ENCODE data around the gene PRKACA. TPM values are rescaled to one million over a fixed set of nuclear protein-coding genes. Genes with fewer than 3 reads are reported as not detected.

PRKACA gene
- total and polyA plus RNA-seq, 2 experiments from 2014 or later, result 5.3 to 37.4 TPM

DNA sequence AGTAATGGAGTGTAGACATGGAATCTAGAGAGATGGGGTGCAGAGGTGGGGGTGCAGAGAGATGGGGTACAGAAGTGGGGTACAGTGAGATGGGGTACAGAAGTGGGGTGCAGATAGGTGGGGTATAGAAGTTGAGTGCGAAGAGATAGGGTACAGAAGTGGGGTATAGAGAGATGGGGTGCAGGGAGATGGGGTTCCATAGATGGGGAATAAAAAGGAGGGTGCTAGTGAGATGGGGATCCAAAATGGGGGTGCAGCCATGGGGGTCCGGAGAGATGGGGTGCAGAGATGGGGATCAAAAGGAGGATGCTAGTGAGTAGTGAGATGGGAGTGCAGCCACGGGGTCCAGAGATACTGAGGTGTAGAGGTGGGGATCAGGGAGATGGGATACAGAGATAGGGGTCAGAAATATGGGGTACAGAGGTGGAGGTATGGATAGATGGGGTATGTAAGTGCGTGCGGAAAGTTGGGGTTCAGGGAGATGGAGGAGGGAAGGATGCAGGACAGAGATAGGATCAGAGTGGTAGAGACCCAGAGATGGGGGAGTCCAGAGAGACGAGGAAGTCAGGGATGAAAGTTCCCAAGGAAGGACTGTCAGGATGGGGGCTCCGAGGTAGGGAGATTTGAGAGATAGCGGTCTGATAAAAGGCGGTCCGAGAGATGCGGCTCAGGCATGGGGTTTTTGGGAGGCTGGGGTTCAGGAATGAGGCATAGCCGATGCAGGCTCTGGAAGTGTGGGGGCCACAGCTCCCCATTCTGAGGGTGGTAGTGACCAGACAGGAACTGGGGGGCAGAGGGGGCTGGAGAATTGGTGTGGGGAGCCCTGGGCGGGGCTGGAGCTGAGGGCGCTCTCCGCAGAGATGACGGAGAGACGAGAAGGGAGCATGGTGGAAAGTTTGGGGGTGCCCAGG, 59.1 kb downstream of the PRKACA start:
- Histone ChIP-seq H3K4me1 (ENCODE audit: insufficient read depth) (no peaks in the 10 kb centered on the region), H3K27me3 (replicated peaks; ENCODE audit: insufficient read depth) (peaks cover 12% of the 10 kb centered on the region; the same call in 1 of the 2 replicates), H2AFZ (peak overlapping the region; percentile 76; the same call in 1 of the 2 replicates), H3K4me2 (ENCODE audit: unreplicated experiment) (peak overlapping the region; percentile 65), H3K36me3 (ENCODE audit: low read depth) (no peaks in the 10 kb centered on the region), H3K27ac (no peak overlapping the region), H3F3A (ENCODE audit: insufficient read depth) (no peaks in the 10 kb centered on the region), H3K79me2 (ENCODE audit: insufficient read depth) (no peaks in the 10 kb centered on the region), H4K20me1 (ENCODE audit: insufficient read depth) (no peaks in the 10 kb centered on the region), H3K9me3 (ENCODE audit: low read depth) (no peaks in the 10 kb centered on the region), H3K4me3 (peak overlapping the region; percentile 65), H3K9ac (no peak overlapping the region), H3K9me2 (ENCODE audit: insufficient read depth) (no peaks in the 10 kb centered on the region)
- no peak for TF ChIP-seq EZH2 (IDR thresholded peaks at IDR 0.05; ENCODE audit: insufficient read depth, poor library complexity, severe bottlenecking)
- no peak for DNase-seq
- in situ Hi-C loops (cut with MboI), result no loop called here
- WGBS, 2 experiments (ENCODE audit: low coverage in 1 of 2, low lambda C conversion rate in 2 of 2, missing lambda C conversion rate in 2 of 2), result 20 to 24% methylated on average over 12 to 17 of the region's 17 CpGs

DNA sequence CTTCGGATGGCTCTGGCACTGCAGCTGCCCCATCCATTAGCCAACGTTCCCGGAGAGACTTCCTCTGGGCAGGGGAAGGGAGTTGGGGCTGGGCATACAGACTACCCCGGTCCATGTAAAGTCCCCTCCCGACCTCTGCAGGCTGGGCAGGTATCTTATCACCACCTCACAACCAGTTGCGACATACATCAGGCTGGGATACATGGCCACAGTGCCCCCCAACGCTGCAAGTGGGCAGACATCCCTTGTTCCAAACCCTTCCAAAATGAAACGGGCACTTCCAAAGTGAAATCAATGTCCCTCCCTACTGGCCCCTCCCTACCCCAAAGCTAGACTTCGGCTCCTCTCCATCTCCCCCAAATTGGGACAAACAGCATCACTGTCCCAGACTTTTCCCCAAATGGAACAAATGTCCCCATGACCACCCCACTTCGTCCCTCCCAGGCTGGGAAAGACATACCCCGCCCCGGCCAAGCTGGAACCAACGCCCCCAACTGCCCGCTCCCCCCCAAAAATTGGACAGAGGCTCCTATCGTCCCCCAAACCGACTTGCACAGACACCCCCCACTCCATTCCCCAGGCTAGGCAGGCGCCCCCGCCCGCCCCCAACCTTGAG, 60.7 kb downstream of the PRKACA start:
- H3K9ac ChIP-seq, result no peak overlapping the region
- no peaks in the 10 kb centered on the region for H3K9me2 ChIP-seq (ENCODE audit: insufficient read depth)
- TF ChIP-seq EZH2 (IDR thresholded peaks at IDR 0.05; ENCODE audit: insufficient read depth, poor library complexity, severe bottlenecking) (no peak), EZH2phosphoT487 (IDR thresholded peaks at IDR 0.05; ENCODE audit: insufficient read depth, low read depth) (no peak)
- H3K79me2 ChIP-seq (ENCODE audit: insufficient read depth), result no peaks in the 10 kb centered on the region
- in situ Hi-C loops (cut with MboI), result no loop called here
- H3K4me3 ChIP-seq, result peak overlapping the region; percentile 65
- H3F3A ChIP-seq (ENCODE audit: insufficient read depth), result no peaks in the 10 kb centered on the region
- no peaks in the 10 kb centered on the region for H3K36me3 ChIP-seq (ENCODE audit: low read depth)
- H3K9me3 ChIP-seq (ENCODE audit: low read depth), result no peaks in the 10 kb centered on the region
- no peaks in the 10 kb centered on the region for H3K4me1 ChIP-seq (ENCODE audit: insufficient read depth)
- H3K4me2 ChIP-seq (ENCODE audit: unreplicated experiment), result peak overlapping the region; percentile 31
- no peaks in the 10 kb centered on the region for H4K20me1 ChIP-seq (ENCODE audit: insufficient read depth)
- DNase-seq, result no peak
- H3K27me3 ChIP-seq (replicated peaks; ENCODE audit: insufficient read depth), result peaks cover 12% of the 10 kb centered on the region; the same call in 1 of the 2 replicates
- 27 to 46% methylated on average over 10 to 18 of the region's 19 CpGs for WGBS, 2 experiments (ENCODE audit: low coverage in 1 of 2, low lambda C conversion rate in 2 of 2, missing lambda C conversion rate in 2 of 2)
- H2AFZ ChIP-seq, result peak overlapping the region; percentile 39; the same call in 1 of the 2 replicates
- no peak overlapping the region for H3K27ac ChIP-seq

GRCh38 chr19:14056069-14056666, 61.4 kb downstream of the PRKACA start:
- H4K20me1 ChIP-seq (ENCODE audit: insufficient read depth), result no peaks in the 10 kb centered on the region

DNA sequence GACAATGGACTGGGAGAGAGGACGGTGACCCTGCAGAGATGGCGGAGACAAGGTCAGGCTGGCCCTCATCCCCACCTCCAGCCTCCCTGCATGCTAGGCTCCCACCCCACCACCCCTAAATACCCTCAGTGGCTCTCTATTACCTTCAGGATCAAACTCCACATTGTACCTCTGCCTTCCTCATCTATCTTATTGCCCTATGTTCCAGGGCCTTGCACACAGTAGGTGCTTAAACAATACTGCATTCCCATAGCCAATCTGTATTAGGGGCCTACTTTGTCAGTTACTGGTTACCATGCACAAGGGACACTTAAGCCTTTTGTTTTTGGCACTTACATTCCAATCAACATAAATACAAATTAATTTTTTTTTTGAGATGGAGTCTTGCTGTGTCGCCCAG, 62.2 kb downstream of the PRKACA start:
- no peak for DNase-seq
- Histone ChIP-seq H3K4me1 (ENCODE audit: insufficient read depth) (no peaks in the 10 kb centered on the region), H3K27ac (no peak overlapping the region), H3K4me2 (ENCODE audit: unreplicated experiment) (no peak overlapping the region), H3K9me2 (ENCODE audit: insufficient read depth) (no peaks in the 10 kb centered on the region), H3K9ac (no peak overlapping the region), H2AFZ (no peak overlapping the region), H4K20me1 (ENCODE audit: insufficient read depth) (no peaks in the 10 kb centered on the region), H3K4me3 (no peak overlapping the region), H3F3A (ENCODE audit: insufficient read depth) (no peaks in the 10 kb centered on the region), H3K36me3 (ENCODE audit: low read depth) (no peaks in the 10 kb centered on the region), H3K9me3 (ENCODE audit: low read depth) (no peaks in the 10 kb centered on the region), H3K79me2 (ENCODE audit: insufficient read depth) (no peaks in the 10 kb centered on the region), H3K27me3 (replicated peaks; ENCODE audit: insufficient read depth) (peaks cover 12% of the 10 kb centered on the region; the same call in 1 of the 2 replicates)
- 94 to 100% methylated on average over 3 of the region's 3 CpGs for WGBS, 2 experiments (ENCODE audit: low coverage in 1 of 2, low lambda C conversion rate in 2 of 2, missing lambda C conversion rate in 2 of 2)
- in situ Hi-C loops (cut with MboI), result no loop called here
- TF ChIP-seq EZH2 (IDR thresholded peaks at IDR 0.05; ENCODE audit: insufficient read depth, poor library complexity, severe bottlenecking) (no peak), EZH2phosphoT487 (IDR thresholded peaks at IDR 0.05; ENCODE audit: insufficient read depth, low read depth) (no peak)

More at GRCh38 chr19:14056069-14056666, 61.4 kb downstream of the PRKACA start:
- Histone ChIP-seq H2AFZ (no peak overlapping the region), H3K9ac (no peak overlapping the region), H3K4me2 (ENCODE audit: unreplicated experiment) (no peak overlapping the region), H3K9me2 (ENCODE audit: insufficient read depth) (no peaks in the 10 kb centered on the region), H3K36me3 (ENCODE audit: low read depth) (no peaks in the 10 kb centered on the region), H3K9me3 (ENCODE audit: low read depth) (no peaks in the 10 kb centered on the region), H3K27me3 (replicated peaks; ENCODE audit: insufficient read depth) (peaks cover 12% of the 10 kb centered on the region; the same call in 1 of the 2 replicates), H3F3A (ENCODE audit: insufficient read depth) (no peaks in the 10 kb centered on the region), H3K79me2 (ENCODE audit: insufficient read depth) (no peaks in the 10 kb centered on the region), H3K4me3 (no peak overlapping the region), H3K27ac (no peak overlapping the region), H3K4me1 (ENCODE audit: insufficient read depth) (no peaks in the 10 kb centered on the region)
- WGBS, 2 experiments (ENCODE audit: low coverage in 1 of 2, low lambda C conversion rate in 2 of 2, missing lambda C conversion rate in 2 of 2), result 83 to 90% methylated on average over 10 of the region's 10 CpGs
- in situ Hi-C loops (cut with MboI), result no loop called here
- no peak for DNase-seq
- TF ChIP-seq EZH2phosphoT487 (IDR thresholded peaks at IDR 0.05; ENCODE audit: insufficient read depth, low read depth), result no peak
- TF ChIP-seq EZH2 (IDR thresholded peaks at IDR 0.05; ENCODE audit: insufficient read depth, poor library complexity, severe bottlenecking), result no peak

Measured in GM23248 (cell line).